GM06990 (cell line): ENCODE data around the gene LIMK2.
"Not testable (repeated sequence)": the region's sequence is repeated elsewhere in the genome, so short reads cannot be mapped to it uniquely, and the experiment has no call there.

Experiments used
- DNase-seq: peaks from one replicate; pipeline ENCODE4 v3.0.0-alpha.2; 2011; ENCODE audit not compliant: insufficient read length; ENCODE audit errors: extremely low read depth
- H3K27me3 ChIP-seq: replicated peaks from 2 replicates; pipeline ENCODE4 v1.6.0; 2011; ENCODE audit warnings: low read length; ENCODE audit not compliant: control insufficient read depth, insufficient read depth
- H3K36me3 ChIP-seq: 2 replicates; pipeline ENCODE4 v1.5.1; 2011; ENCODE audit warnings: low read length; ENCODE audit not compliant: control insufficient read depth, insufficient read depth
- H3K4me3 ChIP-seq: replicated peaks from 2 replicates; pipeline ENCODE4 v1.5.1; 2011; ENCODE audit warnings: low read depth, mild to moderate bottlenecking, control low read depth, low read length
- CTCF ChIP-seq: IDR thresholded peaks from 2 replicates; pipeline ENCODE4 v1.5.1; 2011; ENCODE audit warnings: low read length, control low read depth, mild to moderate bottlenecking, inconsistent platforms; ENCODE audit not compliant: insufficient read depth, poor library complexity, severe bottlenecking

The LIMK2 gene

DNA sequence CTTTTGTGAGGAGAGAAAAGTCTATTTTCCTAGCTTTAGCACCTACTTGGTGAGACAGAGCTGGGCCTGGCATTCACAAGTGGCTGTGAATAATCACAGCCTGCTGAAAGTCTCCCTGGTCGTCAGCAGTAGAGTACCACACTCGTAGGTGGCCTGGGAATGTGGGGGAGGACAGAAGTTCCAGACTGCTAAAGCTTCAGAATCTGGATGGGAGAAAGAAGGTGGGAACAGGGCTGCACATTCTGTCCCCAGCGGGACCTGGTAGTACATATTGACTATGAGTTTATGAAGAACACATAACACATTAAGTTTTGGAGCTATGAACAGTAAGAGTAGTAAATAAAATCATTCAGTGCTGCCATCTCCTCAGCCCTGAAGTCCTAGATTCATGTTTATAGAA, 19.0 kb upstream of the LIMK2 start:
- H3K27me3 ChIP-seq: no peaks in the 10 kb centered on the region
- DNase-seq: no peak
- H3K36me3 ChIP-seq: peaks cover 2% of the 10 kb centered on the region
- no peak overlapping the region for H3K4me3 ChIP-seq
- TF ChIP-seq CTCF: no peak

DNA sequence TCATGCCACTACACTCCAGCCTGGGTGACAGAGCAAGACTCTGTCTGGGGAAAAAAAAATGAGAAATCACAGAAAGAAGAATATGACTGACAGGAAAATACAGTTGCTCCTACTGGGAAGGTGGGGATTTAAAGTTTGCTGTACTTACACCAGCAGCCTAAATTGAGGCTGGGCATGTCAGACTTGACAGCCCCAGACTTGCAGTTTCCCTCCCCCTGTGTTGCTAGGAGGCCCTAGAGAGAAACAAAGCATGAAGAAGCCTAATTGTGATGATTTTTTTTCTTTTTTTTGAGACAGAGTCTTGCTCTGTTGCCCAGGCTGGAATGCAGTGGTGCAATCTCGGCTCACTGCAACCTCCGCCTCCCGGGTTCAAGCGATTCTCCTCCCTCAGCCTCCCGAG, 17.4 kb upstream of the LIMK2 start:
- DNase-seq: not testable (repeated sequence)

GRCh38 chr22:31199187-31199586, 12.9 kb upstream of the LIMK2 start:
- TF ChIP-seq CTCF: peak; percentile 4
- H3K27me3 ChIP-seq: no peaks in the 10 kb centered on the region
- peaks cover 7% of the 10 kb centered on the region for H3K36me3 ChIP-seq
- H3K4me3 ChIP-seq: no peak overlapping the region
- DNase-seq: no peak

More for the DNA sequence above, 17.4 kb upstream of the LIMK2 start:
- H3K27me3 ChIP-seq, H3K36me3 ChIP-seq, H3K4me3 ChIP-seq: not testable (repeated sequence)

DNA sequence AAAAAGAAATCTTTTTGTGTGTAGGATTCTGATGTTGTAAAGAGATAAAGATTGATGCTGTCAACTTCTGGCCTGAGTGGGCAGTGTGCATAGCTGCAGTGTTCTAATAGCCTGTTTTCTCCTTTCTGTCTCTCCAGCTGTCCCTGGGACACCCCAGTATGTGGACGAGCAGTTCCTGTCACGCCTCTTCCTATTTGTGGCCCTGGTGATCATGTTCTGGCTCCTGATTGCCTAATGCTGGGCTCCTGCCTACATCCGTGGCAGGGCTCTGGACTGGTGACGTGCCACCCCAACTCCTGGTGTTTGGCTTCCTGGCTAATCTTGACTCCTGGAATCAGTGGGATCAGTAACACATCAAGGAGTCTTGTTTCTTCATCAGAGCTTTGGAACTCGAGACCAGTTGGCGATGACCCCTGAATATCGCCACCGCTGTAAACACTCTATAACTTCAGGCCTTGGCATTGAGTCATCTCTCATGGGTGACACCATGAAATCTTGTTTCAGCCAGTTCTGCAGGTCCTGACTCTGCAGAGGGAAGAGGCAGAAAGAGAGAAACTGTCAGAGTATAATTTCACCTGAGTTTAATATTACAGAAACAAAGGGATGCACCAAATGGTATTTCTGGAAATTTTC, 7.6 kb upstream of the LIMK2 start:
- not testable (repeated sequence) for DNase-seq, H3K36me3 ChIP-seq, H3K4me3 ChIP-seq

GRCh38 chr22:31205059-31205458, 7.0 kb upstream of the LIMK2 start:
- not testable (repeated sequence) for H3K27me3 ChIP-seq, DNase-seq, H3K36me3 ChIP-seq, H3K4me3 ChIP-seq

More for the DNA sequence above, 7.6 kb upstream of the LIMK2 start:
- H3K27me3 ChIP-seq: not testable (repeated sequence)

DNA sequence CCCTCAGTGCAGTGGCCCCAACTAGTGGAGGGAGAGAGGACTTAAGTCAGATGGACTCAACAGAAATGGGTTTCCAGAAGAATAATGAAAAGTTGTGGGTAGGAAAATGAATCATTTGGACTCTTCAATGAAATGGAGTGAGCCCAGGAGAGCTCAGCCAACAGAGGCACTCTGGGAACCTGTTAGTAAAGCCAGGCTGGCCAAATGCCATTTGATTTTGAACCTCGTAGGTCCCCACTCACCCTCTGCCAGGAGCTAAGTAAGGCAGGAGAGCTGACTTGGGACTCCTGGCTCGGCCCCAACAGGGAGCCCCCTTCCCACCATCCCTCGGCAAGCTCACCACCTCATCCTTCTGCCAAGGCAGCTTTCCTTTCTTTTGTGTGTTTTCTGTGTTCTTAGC, 5.6 kb upstream of the LIMK2 start:
- not testable (repeated sequence) for H3K4me3 ChIP-seq, H3K36me3 ChIP-seq, DNase-seq, H3K27me3 ChIP-seq

DNA sequence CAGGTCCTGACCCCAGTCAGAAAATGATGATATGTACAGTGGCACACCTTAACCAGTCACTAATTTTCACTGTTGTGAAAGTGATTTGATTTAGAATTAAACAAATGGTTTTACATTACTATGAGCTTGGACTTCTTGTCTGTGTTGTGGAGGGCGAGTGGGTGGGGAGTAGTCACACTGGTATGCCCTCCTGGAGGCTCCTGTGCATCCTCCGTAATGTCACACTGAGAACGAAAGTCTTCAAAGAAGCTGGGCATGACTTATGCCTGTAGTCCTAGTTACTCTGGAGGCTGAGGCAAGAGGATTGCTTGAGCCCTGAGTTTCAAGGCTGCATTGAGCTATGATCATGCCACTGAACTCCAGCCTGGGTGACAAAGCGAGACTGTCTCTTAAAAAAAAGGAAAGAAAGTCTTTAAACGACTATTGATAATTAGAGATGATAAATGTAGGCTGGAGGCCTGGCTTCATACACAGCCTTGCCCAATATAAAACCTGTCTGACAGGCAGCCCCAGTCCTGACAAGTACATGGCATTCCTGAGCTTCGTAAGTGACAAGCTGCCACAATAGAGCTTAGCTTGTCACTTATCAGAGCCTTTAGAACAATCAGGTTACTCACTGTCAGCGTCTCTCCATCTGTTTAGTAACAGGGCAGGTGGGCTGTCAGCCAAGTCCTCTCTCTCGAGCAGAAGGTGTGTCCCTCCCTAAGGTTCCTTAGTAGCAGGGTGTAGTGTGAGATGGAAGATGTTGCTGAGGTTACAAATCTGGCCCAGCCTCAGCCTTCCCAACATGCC, 5.0 kb upstream of the LIMK2 start:
- Histone ChIP-seq H3K36me3 (peaks cover 2% of the 10 kb centered on the region), H3K4me3 (no peak overlapping the region), H3K27me3 (no peaks in the 10 kb centered on the region)
- DNase-seq: no peak
- TF ChIP-seq CTCF: no peak
